H1 (cell line): Measurements from ENCODE around the gene XKR8. TPM values are rescaled to one million over a fixed set of nuclear protein-coding genes. Genes with fewer than 3 reads are reported as not detected.

ENCODE experiments used
- CTCF ChIA-PET: fragments of 300-600 bp; sonication (Branson Sonifier 250); formaldehyde crosslinking; loops from one replicate; lab custom pipeline; 2021; ENCODE audit not compliant: partially characterized antibody; lab: Charles Lee
- POLR2A ChIA-PET: fragments of 300-600 bp; sonication (Branson Sonifier 250); formaldehyde crosslinking; loops from one replicate; lab custom pipeline; 2021; ENCODE audit warnings: inconsistent platforms; ENCODE audit not compliant: partially characterized antibody; lab: Charles Lee
- DNase-seq, 2 experiments: peaks; one replicate each; pipeline versions ENCODE4 v3.0.0 to v3.0.0-alpha.2; 2010 to 2022; ENCODE audit warnings: low spot score in 2 of 2, low read depth in 1 of 2, mixed read lengths in 1 of 2
- FAIRE-seq: peaks from 2 replicates; lab custom pipeline; 2011; peaks lifted over from hg19 to GRCh38; lab: Jason Lieb, UNC
- H2AFZ ChIP-seq: 2 replicates; pipeline ENCODE4 v1.8.1; 2012; ENCODE audit warnings: low read length, inconsistent platforms
- H2AK5ac ChIP-seq: 2 replicates; pipeline ENCODE4 v1.6.1; 2013; ENCODE audit warnings: low read depth, low read length
- H2BK120ac ChIP-seq: replicated peaks from 2 replicates; pipeline ENCODE3; 2013; ENCODE audit warnings: low read depth, low read length, inconsistent platforms
- H2BK12ac ChIP-seq: 2 replicates; pipeline ENCODE4 v1.6.1; 2013; ENCODE audit warnings: low read depth, low read length
- H2BK15ac ChIP-seq: 2 replicates; pipeline ENCODE4 v1.6.1; 2013; ENCODE audit warnings: low read length
- H2BK20ac ChIP-seq: 2 replicates; pipeline ENCODE4 v1.6.1; 2013; ENCODE audit warnings: low read length
- H2BK5ac ChIP-seq: 2 replicates; pipeline ENCODE4 v1.6.1; 2013; ENCODE audit warnings: low read depth, low read length
- H3K14ac ChIP-seq: 2 replicates; pipeline ENCODE4 v1.6.1; 2013; ENCODE audit warnings: inconsistent platforms; ENCODE audit not compliant: insufficient read length
- H3K18ac ChIP-seq: 2 replicates; pipeline ENCODE4 v1.6.1; 2013; ENCODE audit warnings: low read length; ENCODE audit errors: extremely low read depth
- H3K23ac ChIP-seq: 2 replicates; pipeline ENCODE4 v1.6.1; 2013; ENCODE audit warnings: inconsistent platforms; ENCODE audit not compliant: insufficient read length
- H3K23me2 ChIP-seq: 2 replicates; pipeline ENCODE4 v1.6.1; 2013; ENCODE audit warnings: low read depth, low read length
- H3K27ac ChIP-seq: 2 replicates; pipeline ENCODE4 v1.6.1; 2011; ENCODE audit warnings: low read depth, low read length, inconsistent platforms
- H3K27me3 ChIP-seq, 4 experiments: replicated peaks in 1 of 4; 1 replicate in 1 of 4; 2 replicates in 3 of 4; pipeline versions ENCODE4 v1.6.1 to v1.8.1; 2011 to 2013; ENCODE audit warnings: low read length in 3 of 4, mild to moderate bottlenecking in 3 of 4, inconsistent platforms in 2 of 4, mixed read lengths in 2 of 4, moderate library complexity in 1 of 4; ENCODE audit not compliant: control insufficient read depth in 3 of 4, insufficient read depth in 3 of 4; ENCODE audit errors: extremely low read depth in 1 of 4
- H3K36me3 ChIP-seq, 4 experiments: 2 replicates each; pipeline versions ENCODE4 v1.6.1 to v1.8.1; 2011 to 2013; ENCODE audit warnings: mild to moderate bottlenecking in 4 of 4, low read length in 3 of 4, moderate library complexity in 2 of 4, control low read depth in 1 of 4, inconsistent platforms in 1 of 4; ENCODE audit not compliant: insufficient read depth in 4 of 4, control insufficient read depth in 2 of 4
- H3K4ac ChIP-seq: replicated peaks from 2 replicates; pipeline ENCODE3; 2013; ENCODE audit warnings: low read length, low read depth, mixed read lengths, inconsistent platforms; ENCODE audit not compliant: insufficient read length
- H3K4me1 ChIP-seq, 4 experiments: replicated peaks in 1 of 4; 1 replicate in 1 of 4; 2 replicates in 3 of 4; pipeline versions ENCODE4 v1.6.1 to v1.8.1; 2011 to 2013; ENCODE audit warnings: low read length in 3 of 4, inconsistent platforms in 2 of 4, mixed read lengths in 1 of 4; ENCODE audit not compliant: insufficient read depth in 4 of 4, control insufficient read depth in 3 of 4
- H3K4me2 ChIP-seq, 2 experiments: 2 replicates each; pipeline versions ENCODE4 v1.6.1 to v1.8.1; 2011 to 2013; ENCODE audit warnings: low read depth in 2 of 2, low read length in 2 of 2, control low read depth in 1 of 2, inconsistent platforms in 1 of 2, mild to moderate bottlenecking in 1 of 2; ENCODE audit not compliant: insufficient read depth in 1 of 2
- H3K4me3 ChIP-seq, 4 experiments: fragments of 200-600, 300-600 bp in 1 of 4; sonication (generic), shearing (Covaris generic), sonication (Bioruptor Twin) in 1 of 4; 2 replicates each; pipeline versions ENCODE4 v1.5.1 to v1.8.1; 2011 to 2016; ENCODE audit warnings: low read length in 4 of 4, low read depth in 3 of 4, control low read depth in 2 of 4, inconsistent platforms in 2 of 4, mild to moderate bottlenecking in 2 of 4, mixed read lengths in 1 of 4, moderate library complexity in 1 of 4; ENCODE audit not compliant: insufficient read depth in 2 of 4; ENCODE audit errors: extremely low read depth in 1 of 4
- H3K56ac ChIP-seq: replicated peaks from 2 replicates; pipeline ENCODE3; 2013; ENCODE audit warnings: low read depth, mild to moderate bottlenecking, mixed read lengths, low read length, inconsistent platforms; ENCODE audit not compliant: insufficient read length
- H3K79me1 ChIP-seq: 2 replicates; pipeline ENCODE4 v1.6.1; 2013; ENCODE audit warnings: low read depth, low read length, control low read depth
- H3K79me2 ChIP-seq, 2 experiments: 2 replicates each; pipeline versions ENCODE4 v1.6.1 to v1.8.1; 2012 to 2013; ENCODE audit warnings: low read length in 2 of 2, mild to moderate bottlenecking in 2 of 2, inconsistent platforms in 1 of 2; ENCODE audit not compliant: insufficient read depth in 2 of 2, control insufficient read depth in 1 of 2
- H3K9ac ChIP-seq, 4 experiments: replicated peaks in 1 of 4; 1 replicate in 1 of 4; 2 replicates in 3 of 4; pipeline versions ENCODE4 v1.6.1 to v1.8.1; 2011 to 2013; ENCODE audit warnings: low read depth in 3 of 4, low read length in 3 of 4, control low read depth in 2 of 4, mild to moderate bottlenecking in 2 of 4, moderate library complexity in 2 of 4, inconsistent platforms in 1 of 4; ENCODE audit errors: extremely low read depth in 1 of 4
- H3K9me3 ChIP-seq, 2 experiments: 2 replicates each; pipeline versions ENCODE4 v1.6.1 to v1.8.1; 2012 to 2013; ENCODE audit warnings: mild to moderate bottlenecking in 2 of 2, moderate library complexity in 2 of 2, control low read depth in 1 of 2, inconsistent platforms in 1 of 2, low read depth in 1 of 2, low read length in 1 of 2, mixed read lengths in 1 of 2; ENCODE audit not compliant: insufficient read depth in 2 of 2
- H4K20me1 ChIP-seq, 2 experiments: replicated peaks in 1 of 2; 2 replicates each; pipeline versions ENCODE3 to v1.8.1; 2011 to 2013; ENCODE audit warnings: inconsistent platforms in 2 of 2, low read length in 2 of 2, mild to moderate bottlenecking in 1 of 2; ENCODE audit not compliant: insufficient read depth in 2 of 2, control insufficient read depth in 1 of 2
- H4K5ac ChIP-seq: 2 replicates; pipeline ENCODE4 v1.6.1; 2013; ENCODE audit warnings: low read length, low read depth, mixed read lengths, inconsistent platforms; ENCODE audit not compliant: insufficient read length
- H4K8ac ChIP-seq: 2 replicates; pipeline ENCODE4 v1.8.0; 2013; ENCODE audit warnings: mild to moderate bottlenecking, moderate library complexity, low read length, inconsistent platforms; ENCODE audit not compliant: insufficient read depth; ENCODE audit errors: extremely low read depth
- H4K91ac ChIP-seq: replicated peaks from 2 replicates; pipeline ENCODE3; 2013; ENCODE audit warnings: low read length, mixed read lengths, inconsistent platforms; ENCODE audit not compliant: insufficient read length
- GTF2F1 ChIP-seq: IDR thresholded peaks from 2 replicates; pipeline ENCODE4 v1.6.1; 2012; ENCODE audit warnings: low read depth, low read length, improper control_type of control experiment, borderline replicate concordance
- HDAC2 ChIP-seq, 2 experiments: fragments of 300-600 bp in 1 of 2; sonication (generic) in 1 of 2; IDR thresholded peaks; 2 replicates each; pipeline ENCODE4 v1.6.1; 2011 to 2012; ENCODE audit warnings: low read depth in 2 of 2, low read length in 2 of 2, mild to moderate bottlenecking in 2 of 2, moderate library complexity in 2 of 2, borderline replicate concordance in 1 of 2, inconsistent platforms in 1 of 2
- HDAC6 ChIP-seq: IDR thresholded peaks from one replicate; pipeline ENCODE4 v1.7.1; 2012; ENCODE audit warnings: low read depth, mild to moderate bottlenecking, inconsistent platforms, low read length, moderate library complexity
- MAX ChIP-seq: IDR thresholded peaks from 2 replicates; pipeline ENCODE4 v1.6.1; 2012; ENCODE audit warnings: inconsistent platforms
- RAD21 ChIP-seq, 2 experiments: IDR thresholded peaks in 1 of 2; conservative IDR thresholded peaks in 1 of 2; 2 replicates each; pipeline ENCODE4 v1.6.1; 2011; ENCODE audit warnings: low read depth in 2 of 2, low read length in 2 of 2, improper control_type of control experiment in 1 of 2, inconsistent platforms in 1 of 2, mild to moderate bottlenecking in 1 of 2, moderate library complexity in 1 of 2
- RXRA ChIP-seq: IDR thresholded peaks from 2 replicates; pipeline ENCODE4 v1.6.1; 2011; ENCODE audit warnings: low read depth, mild to moderate bottlenecking, low read length, moderate library complexity; ENCODE audit not compliant: insufficient read depth
- SP2 ChIP-seq: IDR thresholded peaks from 2 replicates; pipeline ENCODE4 v1.6.1; 2012; ENCODE audit warnings: mild to moderate bottlenecking, low read length, inconsistent platforms
- SRF ChIP-seq: IDR thresholded peaks from 2 replicates; pipeline ENCODE4 v1.6.1; 2011; ENCODE audit warnings: mild to moderate bottlenecking, low read depth, low read length, moderate library complexity
- TCF12 ChIP-seq: IDR thresholded peaks from 2 replicates; pipeline ENCODE4 v1.6.1; 2011; ENCODE audit warnings: low read depth, mild to moderate bottlenecking, low read length
- WGBS, 2 experiments: shearing (Covaris generic) in 1 of 2; methylation state at CpG; one replicate each; pipeline versions ENCODE4 v1.1.6 to v1.1.7; 2013 to 2015; ENCODE audit warnings: low lambda C conversion rate in 2 of 2, mixed read lengths in 2 of 2, inconsistent platforms in 1 of 2, low coverage in 1 of 2, missing lambda C conversion rate in 1 of 2; ENCODE audit not compliant: insufficient replicate concordance in 2 of 2, insufficient coverage in 1 of 2, insufficient read length in 1 of 2; ENCODE audit errors: extremely low coverage in 1 of 2, missing lambda C conversion rate in 1 of 2; 5-methylcytosine and 5-hydroxymethylcytosine counted together
- polyA plus RNA-seq, 7 experiments: library from polyadenylated mRNA; depleted of rRNA in 3 of 7; stranded (reverse) in 5 of 7; unstranded in 2 of 7; fragments of >200 nt in 5 of 7; fragments of 200-250 nt in 2 of 7; gene quantifications; 1 replicate in 5 of 7; 2 replicates in 1 of 7; 4 replicates in 1 of 7; pipeline versions ENCODE4 v1.2.1 to v1.2.3, GENCODE V29; 2011 to 2013; ENCODE audit warnings: missing spikeins in 2 of 7, mixed read lengths in 2 of 7
- total RNA-seq: library from RNA; stranded (reverse); fragmentation: NEBNext Ultra II Directional; extraction: Animal tissue kit (Norgen Biotek cat#: 25700); gene quantifications from 2 replicates; pipeline ENCODE4 v1.2.1, GENCODE V29; 2021

Gene XKR8
- total and polyA plus RNA-seq, 2 of the 8 experiments (the other 6 are each of a cell fraction or from before 2014, with no cell fraction given) = 14.2 to 16.3 TPM

GRCh38 chr1:27941671-27942540, 17.9 kb upstream of the XKR8 start:
- Histone ChIP-seq H2BK15ac (no peak overlapping the region), H3K4me1 (peaks cover 9 to 15% (median 15%) of the 10 kb centered on the region in 4 experiments), H4K5ac (no peak overlapping the region), H2BK5ac (no peak overlapping the region), H2AFZ (no peak overlapping the region), H3K4ac (no peak overlapping the region), H3K14ac (no peak overlapping the region), H3K56ac (no peak overlapping the region), H4K20me1 (peaks cover 0 to 10% of the 10 kb centered on the region in 2 experiments), H3K36me3 (peaks cover 0 to 22% (median 14%) of the 10 kb centered on the region in 4 experiments; a peak in 7 of 8 replicates), H3K27me3 (no peaks in the 10 kb centered on the region), H2AK5ac (no peak overlapping the region; the same call in 1 of the 2 replicates)
- CTCF ChIA-PET = interaction anchor here (0.8 to 5.3 kb wide), 10 partner anchors 8 to 84 kb away, joined by 3 to 46 read pairs (median 4); partner anchors contain the start of gene XKR8
- FAIRE-seq (no peak), DNase-seq (no peak)
- POLR2A ChIA-PET = interaction anchor here (1.9 to 3.1 kb wide), 4 partner anchors 8 to 18 kb away, joined by 6 to 10 read pairs (median 8); partner anchors contain the start of gene XKR8
- TF ChIP-seq HDAC2 (IDR thresholded peaks at IDR 0.05; ENCODE audit: borderline replicate concordance in 1 of 2, low read depth in 2 of 2, low read length in 2 of 2) = no peak
- no peak for TF ChIP-seq SRF
- TF ChIP-seq TCF12 = no peak
- no peak for TF ChIP-seq HDAC6
- TF ChIP-seq GTF2F1 = no peak
- no peak for TF ChIP-seq RAD21 (IDR thresholded peaks at IDR 0.05 in 1 of 2, conservative IDR thresholded peaks at IDR 0.05 in 1 of 2; ENCODE audit: low read depth in 2 of 2, low read length in 2 of 2)
- TF ChIP-seq MAX = no peak
- TF ChIP-seq RXRA = no peak
- no peak for TF ChIP-seq SP2
- TF ChIP-seq, all 59 proteins: peak for 0
- Histone ChIP-seq H4K8ac (no peak overlapping the region; the same call in 1 of the 2 replicates), H3K4me2 (no peak overlapping the region), H3K23ac (no peak overlapping the region), H2BK20ac (no peak overlapping the region; the same call in 1 of the 2 replicates), H3K4me3 (no peak overlapping the region), H3K18ac (no peak overlapping the region), H3K79me1 (peaks cover 12% of the 10 kb centered on the region; the same call in 1 of the 2 replicates), H3K79me2 (peaks cover 0 to 18% of the 10 kb centered on the region in 2 experiments; a peak in 2 of 4 replicates), H3K9ac (peak overlapping the region in 1 of 4 experiments; percentile 22; a peak in 1 of 7 replicates), H3K9me3 (no peaks in the 10 kb centered on the region), H3K23me2 (no peaks in the 10 kb centered on the region), H3K27ac (no peak overlapping the region), H2BK120ac (no peak overlapping the region), H2BK12ac (no peak overlapping the region; the same call in 1 of the 2 replicates), H4K91ac (no peak overlapping the region)
- WGBS, 2 experiments = 87% methylated on average over 12 of the region's 12 CpGs; no CpG with 5 or more reads in 1 of the 2 experiments
